HG03139 (cell line): Measurements from ENCODE around the gene NFATC4.

Experiments used
- ATAC-seq: cut with Tn5 transposase; IDR thresholded peaks from one replicate; pipeline ENCODE4 v1.9.1; 2021; ENCODE audit not compliant: unreplicated experiment

NFATC4 gene

DNA sequence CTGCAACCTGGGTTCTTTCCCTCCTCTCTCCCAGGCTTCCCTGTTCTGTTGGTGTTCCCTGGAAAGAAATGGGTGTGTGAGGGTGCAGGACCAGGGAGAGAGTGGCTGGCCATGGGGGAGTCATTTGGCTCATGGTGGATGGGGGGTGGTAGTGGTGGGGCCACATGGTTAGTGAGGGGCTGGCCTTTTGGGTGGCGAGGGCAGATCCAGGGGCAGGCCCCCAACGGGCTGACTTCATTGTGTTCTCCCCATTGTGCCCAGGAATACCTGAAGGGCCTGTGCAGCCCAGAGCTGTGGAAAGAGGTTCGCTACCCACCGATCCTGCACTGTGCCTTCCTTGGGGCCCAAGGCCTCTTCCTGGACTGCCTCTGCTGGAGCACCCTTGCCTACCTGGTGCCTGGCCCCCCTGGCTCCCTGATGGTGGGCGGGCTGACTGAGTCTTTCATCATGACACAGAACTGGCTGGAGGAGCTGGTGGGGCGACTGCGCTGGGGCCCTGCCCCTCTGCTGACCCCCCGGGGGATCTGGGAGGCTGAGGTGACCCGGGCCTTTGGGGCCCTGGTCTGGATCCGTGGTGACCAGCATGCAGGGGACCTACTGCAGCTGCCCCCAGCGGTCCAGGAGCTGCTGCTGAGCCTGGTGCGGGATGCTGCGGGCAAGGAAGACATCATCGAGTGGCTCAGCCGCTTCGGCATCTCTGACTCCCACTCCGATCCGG, 39.8 kb downstream of the NFATC4 start:
- no peak for ATAC-seq

DNA sequence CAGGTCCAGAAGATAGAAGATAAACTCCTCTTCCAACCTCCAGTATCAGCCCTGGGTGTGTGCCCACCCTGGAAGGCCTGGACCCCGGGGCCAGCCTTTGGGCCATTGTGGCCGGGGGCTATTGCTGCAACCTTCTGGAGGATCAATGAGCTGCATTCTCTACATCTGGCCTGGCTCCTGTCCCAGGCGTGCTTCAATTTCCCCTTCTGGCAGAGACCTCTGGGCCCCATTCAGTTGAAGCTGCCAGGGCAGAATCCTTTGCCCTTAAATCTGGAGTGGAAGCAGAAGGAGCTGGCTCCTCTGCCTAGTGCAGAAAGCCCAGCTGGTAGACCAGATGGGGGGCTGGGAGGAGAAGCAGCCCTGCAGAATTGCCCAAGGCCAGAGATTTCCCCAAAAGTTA, 40.8 kb downstream of the NFATC4 start:
- ATAC-seq: no peak

DNA sequence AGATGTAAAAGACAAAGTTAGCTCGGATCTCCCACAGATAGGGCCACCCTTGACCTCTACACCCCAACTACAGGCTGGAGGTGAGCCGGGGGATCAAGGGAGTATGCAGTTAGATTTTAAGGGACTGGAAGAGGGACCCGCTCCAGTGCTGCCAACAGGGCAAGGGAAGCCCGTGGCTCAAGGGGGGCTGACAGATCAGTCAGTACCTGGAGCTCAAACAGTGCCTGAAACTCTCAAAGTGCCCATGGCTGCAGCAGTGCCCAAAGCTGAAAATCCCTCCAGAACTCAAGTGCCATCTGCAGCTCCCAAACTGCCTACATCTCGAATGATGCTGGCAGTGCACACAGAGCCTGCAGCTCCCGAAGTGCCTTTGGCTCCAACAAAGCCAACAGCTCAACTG, 41.2 kb downstream of the NFATC4 start:
- ATAC-seq: no peak

DNA sequence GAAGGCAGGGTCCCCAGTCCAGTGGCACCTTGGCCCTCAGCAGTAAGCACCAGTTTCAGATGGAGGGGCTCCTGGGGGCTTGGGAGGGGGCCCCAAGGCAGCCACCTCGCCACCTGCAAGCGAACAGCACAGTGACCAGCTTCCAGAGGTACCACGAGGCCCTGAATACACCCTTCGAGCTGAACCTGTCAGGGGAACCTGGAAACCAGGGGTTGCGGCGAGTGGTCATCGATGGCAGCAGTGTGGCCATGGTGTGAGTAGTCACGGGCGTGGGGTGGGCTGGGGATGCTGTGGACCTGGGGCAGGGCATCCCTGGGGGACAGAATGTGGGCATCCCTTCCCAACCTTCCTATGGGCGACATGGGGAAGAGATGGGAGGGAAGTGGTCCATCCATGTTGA, 42.0 kb downstream of the NFATC4 start:
- ATAC-seq: no peak

DNA sequence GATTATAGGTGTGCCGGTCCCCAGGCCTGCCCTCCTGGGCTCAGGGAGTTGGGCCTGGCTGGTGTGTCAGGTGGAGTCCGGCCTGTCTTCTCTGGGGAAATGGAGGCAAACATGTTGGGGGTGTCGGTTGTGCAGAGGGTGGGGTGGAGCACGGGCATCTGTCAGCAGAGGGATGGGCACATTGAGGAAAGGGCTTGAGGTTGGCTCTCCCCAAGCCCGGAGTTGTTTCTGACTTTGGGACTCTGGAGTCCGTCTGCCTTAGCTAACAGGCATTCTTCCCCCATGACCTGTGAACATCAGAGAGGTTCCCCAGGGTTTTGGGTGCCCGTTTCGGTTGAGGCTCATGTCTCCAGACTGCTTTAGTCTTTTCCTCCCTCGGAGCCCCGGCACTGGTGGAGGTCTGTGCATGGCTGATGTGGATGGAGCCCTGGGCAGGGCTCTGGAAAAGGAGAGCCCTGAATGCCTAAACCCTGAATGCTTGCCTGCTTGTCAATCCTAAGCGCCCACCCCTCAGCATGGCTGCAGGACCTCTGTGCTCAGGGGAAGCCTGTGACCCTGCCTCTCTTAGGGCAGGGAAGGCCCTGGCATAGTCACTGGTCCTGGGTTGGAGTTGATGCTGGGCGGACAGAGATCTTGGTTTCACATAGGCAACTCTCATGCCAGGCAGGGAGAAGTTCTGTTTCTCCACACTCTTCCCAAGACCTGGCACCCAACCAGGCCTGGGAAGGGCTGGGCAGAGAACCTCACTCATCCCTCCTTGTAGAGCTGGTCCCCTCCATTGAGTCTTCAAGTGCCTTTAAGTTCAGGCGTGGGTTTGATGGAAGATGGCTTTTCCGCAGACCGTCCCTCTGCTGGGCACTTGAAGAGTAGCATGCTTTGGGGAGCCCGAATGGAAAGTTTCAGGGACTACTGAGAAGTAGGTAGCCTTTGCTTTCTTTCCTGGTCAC, 43.7 kb downstream of the NFATC4 start:
- ATAC-seq: no peak

DNA sequence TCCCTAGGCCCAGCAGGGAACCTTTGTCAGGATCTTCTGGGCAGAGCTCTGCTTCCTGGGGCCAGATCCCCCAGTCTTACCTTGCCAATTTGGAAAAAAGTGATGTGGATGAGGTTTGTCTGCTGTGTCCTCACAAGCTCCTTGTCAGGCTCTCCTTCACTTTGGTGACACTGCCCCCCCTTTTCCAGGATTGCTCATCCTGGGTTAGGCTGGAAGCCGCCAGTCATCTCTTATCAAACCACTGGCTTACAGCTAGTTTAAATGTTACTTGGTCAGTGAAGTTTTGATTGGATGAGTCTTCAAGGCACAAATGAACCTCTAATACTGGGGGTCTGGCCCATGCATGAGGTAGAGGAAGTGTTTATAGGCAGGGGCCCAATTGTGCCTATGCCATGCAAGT, 46.1 kb downstream of the NFATC4 start:
- ATAC-seq: no peak

DNA sequence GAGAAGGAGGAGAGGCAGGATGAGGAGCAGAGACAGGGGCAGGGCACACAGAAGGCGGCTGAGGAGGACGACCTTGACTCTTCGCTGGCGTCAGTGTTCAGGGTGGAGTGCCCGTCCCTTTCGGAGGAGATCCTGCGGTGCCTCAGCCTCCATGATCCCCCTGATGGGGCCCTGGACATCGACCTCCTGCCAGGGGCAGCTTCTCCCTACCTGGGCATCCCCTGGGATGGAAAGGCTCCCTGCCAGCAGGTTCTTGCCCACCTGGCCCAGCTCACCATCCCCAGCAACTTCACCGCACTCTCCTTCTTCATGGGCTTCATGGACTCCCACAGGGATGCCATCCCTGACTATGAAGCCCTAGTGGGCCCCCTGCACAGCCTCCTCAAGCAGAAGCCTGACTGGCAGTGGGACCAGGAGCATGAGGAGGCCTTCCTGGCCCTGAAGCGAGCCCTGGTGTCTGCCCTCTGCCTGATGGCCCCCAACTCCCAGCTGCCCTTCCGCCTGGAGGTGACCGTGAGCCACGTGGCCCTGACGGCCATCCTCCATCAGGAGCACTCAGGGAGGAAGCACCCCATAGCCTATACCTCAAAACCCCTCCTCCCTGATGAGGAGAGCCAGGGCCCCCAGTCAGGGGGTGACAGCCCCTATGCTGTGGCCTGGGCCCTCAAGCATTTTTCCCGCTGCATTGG, 46.9 kb downstream of the NFATC4 start:
- no peak for ATAC-seq

DNA sequence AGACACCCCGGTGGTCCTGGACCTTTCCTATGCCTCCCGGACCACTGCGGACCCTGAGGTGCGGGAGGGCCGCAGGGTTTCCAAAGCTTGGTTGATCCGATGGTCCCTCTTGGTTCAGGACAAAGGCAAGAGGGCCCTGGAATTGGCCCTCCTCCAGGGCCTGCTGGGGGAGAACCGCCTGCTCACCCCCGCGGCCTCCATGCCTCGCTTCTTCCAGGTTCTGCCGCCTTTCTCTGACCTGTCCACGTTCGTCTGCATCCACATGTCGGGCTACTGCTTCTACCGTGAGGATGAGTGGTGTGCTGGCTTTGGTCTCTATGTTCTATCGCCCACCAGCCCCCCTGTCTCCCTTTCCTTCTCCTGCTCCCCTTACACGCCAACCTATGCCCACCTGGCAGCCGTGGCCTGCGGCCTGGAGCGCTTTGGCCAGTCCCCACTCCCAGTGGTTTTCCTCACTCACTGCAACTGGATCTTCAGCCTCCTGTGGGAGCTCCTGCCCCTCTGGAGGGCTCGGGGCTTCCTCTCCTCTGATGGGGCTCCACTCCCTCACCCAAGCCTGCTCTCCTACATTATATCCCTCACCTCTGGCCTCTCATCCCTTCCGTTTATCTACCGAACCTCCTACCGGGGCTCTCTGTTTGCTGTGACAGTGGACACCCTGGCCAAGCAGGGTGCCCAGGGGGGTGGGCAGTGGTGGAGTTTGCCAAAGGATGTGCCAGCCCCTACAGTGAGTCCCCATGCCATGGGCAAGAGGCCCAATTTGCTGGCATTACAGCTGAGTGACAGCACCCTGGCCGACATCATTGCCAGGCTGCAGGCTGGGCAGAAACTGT, 47.7 kb downstream of the NFATC4 start:
- ATAC-seq: no peak

DNA sequence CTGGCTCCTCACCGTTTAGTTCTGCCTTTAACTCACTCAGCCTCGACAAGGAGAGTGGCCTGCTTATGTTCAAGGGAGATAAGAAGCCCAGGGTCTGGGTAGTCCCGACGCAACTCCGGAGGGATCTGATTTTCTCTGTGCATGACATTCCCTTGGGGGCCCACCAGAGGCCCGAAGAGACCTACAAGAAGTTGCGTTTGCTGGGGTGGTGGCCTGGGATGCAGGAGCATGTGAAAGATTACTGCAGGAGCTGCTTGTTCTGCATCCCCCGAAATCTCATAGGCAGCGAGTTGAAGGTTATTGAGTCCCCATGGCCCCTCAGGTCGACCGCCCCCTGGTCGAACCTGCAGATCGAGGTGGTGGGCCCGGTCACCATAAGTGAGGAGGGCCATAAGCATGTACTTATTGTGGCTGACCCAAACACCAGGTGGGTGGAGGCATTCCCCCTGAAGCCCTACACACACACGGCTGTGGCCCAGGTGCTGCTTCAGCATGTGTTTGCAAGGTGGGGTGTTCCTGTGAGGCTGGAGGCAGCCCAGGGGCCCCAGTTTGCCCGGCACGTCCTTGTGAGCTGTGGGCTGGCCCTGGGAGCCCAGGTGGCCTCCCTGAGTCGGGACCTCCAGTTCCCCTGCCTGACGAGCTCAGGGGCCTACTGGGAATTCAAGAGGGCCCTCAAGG, 48.4 kb downstream of the NFATC4 start:
- ATAC-seq: no peak

DNA sequence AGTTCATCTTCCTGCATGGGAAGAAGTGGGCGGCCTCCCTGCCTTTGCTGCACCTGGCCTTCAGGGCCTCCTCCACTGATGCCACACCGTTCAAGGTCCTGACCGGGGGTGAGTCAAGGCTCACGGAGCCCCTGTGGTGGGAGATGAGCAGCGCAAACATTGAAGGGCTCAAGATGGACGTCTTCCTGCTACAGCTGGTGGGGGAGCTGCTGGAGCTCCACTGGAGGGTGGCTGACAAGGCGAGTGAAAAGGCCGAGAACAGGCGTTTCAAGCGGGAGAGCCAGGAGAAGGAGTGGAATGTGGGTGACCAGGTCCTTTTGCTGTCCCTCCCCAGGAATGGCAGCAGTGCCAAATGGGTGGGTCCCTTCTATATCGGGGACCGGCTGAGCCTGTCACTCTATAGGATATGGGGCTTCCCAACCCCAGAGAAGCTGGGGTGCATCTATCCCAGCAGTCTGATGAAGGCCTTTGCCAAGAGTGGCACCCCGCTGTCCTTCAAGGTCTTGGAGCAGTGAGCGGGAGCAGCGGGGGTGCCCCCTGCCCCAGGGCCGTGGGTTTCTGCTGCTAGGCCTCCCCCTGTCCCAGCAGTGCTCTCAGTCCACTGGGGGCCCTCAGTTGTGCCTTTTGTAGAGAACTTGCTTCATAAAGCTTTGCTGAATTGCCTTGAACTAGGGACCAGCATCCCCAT, 49.1 kb downstream of the NFATC4 start:
- no peak for ATAC-seq

DNA sequence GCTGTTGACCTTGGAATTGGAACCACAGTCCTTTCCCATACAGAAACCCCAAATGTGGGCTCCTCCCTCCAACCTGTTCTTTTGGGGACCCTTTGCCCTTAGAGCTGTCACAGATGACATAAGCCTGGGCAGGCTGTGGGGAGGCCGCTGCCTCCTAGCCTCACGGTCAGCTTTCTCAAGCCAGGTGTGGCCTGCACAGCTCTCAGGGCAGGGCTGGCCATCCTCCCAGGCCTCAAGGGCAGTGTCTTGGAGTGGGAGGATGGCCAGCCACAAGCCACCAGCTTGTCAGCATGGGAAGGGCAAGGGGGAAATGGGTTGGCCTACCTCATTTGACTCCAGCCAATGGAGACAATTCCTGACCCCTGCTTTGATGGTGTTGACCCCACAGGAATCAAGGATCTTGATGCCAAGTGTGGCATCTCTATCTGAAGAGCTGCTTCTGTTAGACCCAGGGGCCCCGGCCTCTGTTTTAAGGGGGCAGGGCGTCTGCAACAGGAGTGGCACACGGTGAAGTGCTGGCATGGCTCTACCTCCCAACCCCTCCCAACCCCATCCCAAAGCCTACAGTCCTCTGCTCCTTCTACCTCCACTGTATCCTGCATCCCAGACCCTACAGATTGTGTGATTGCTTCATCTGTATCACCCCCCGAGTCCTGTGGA, 50.0 kb downstream of the NFATC4 start:
- no peak for ATAC-seq

DNA sequence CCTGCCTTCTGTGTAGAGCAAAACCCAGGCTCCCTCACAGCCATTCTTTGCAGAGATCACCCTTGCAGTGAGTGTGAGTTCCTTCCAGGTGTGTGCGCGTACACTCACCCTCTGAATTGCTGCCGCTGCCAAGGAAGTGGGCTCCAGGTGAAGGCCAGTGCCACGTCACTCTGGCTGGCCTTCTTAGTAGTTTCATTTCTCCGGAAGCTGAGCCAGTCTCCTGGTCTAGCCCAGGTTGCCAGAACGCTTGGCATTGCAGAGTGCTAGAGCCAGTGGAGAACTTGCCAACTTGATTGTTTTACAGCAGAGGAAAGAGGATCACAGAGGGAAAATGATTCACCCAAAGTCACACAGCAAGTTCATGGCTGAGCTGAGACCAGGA, 50.5 kb downstream of the NFATC4 start:
- no peak for ATAC-seq

DNA sequence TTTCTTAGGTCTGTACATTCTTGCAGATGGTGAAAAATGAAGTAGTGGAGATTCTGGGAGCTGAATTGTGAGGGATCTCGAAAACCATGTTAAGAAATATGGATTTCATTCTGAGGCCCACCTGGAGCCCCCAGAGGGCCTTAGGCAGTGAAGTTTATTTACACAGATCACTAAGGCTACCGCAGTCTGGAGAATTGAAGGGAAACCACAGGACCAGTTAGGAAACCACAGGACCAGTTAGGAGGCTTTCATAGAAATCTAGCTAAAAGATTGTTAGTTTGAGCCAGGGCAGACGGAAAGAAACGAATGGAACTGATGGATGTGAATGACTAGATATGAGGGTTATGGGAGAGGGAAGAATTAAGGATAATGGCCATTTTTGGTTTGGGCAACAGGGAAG, 54.3 kb downstream of the NFATC4 start:
- no peak for ATAC-seq

DNA sequence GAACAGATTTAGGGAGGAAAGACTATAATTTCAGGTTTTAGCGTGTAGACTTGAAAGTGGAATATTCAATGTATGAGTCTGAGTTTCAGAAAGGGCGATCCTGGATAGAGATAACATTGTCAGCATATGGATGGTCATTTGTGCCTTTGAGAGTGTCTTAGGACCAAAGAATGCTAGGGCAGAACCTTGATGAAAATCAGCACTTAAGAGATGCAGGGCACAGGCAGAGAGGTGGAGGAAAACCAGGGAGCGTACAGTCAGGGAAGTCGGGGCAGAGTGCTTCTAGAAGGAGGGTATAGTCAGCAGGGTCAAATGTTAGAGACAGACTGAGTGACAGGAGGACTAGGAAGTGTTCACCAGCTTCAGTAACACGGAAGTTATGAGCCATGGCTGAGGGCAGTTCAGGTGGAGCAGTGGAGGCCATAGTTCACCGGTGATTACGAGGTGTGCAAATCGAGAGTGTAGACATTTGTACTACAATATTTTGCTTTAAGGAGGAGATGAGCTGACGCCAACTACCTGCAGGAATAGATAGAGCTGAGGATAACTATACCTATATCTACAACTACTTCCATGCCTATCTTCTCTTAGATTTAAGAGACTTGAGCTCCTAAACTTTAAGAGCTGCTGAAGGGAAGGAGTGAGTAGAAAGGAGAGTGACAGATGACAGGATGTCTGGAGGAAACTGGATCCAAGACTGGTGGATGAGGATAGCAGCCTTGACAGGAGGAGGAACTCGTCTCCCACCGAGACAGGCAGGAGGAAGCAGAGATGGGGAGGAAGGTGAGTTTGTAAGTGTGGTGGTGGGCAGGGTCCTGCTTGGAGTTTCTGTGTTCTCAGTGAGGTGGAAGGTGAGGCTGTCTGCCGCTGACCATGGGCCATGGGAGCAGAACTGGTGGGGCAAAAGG, 55.0 kb downstream of the NFATC4 start:
- no peak for ATAC-seq

DNA sequence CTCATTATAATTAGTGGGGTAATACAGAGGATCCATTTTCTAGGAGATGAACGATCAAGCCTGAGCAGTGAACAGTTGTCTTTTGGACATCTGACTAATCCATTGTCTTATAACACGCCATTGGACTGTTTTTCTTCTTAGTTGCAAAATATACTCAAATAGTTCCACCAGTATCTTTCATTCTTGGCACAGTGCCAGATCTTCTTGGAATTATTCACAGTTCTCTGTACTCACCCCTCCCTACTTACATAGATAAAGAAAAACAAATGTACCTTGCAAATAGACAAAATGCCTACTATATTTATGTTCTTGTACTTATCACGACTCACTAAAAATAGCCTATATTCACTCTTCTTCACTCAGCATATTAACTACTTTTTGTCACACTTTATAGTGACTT, 57.7 kb downstream of the NFATC4 start:
- ATAC-seq: no peak

DNA sequence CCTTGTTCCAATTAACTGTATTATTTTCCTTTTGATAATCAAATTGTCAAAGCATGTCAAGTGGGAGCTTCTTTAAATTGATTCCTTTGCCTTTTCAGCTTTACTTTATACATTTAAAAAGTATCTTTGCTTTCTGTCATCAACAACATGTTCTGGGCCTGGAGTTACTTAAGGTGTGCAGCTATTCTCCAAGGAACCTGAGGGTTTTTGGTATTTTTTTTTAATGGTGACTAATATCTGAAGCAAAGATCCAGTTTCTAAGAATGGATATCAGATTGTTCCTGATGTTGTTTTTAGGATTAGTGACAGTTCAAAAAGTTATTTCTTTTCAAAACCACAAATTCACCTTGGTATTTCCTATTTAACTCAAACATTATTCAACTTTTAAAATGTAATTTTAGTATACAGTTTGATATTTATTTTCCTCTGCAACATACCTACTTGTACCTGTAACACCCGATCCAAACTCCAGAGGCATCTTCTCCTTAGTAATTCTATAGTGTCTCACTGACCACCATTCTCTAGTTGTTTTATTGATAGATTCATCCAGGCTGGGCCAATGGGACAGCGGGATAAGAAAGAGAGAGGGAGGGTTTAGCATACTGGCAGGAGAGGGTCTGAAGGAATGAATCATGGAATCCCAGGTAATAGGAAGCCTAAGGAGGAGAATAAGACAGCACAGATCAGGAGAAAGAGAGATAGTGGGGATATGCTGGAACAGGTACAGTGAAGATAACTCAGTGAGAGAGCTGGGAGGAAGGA, 58.3 kb downstream of the NFATC4 start:
- ATAC-seq: no peak

DNA sequence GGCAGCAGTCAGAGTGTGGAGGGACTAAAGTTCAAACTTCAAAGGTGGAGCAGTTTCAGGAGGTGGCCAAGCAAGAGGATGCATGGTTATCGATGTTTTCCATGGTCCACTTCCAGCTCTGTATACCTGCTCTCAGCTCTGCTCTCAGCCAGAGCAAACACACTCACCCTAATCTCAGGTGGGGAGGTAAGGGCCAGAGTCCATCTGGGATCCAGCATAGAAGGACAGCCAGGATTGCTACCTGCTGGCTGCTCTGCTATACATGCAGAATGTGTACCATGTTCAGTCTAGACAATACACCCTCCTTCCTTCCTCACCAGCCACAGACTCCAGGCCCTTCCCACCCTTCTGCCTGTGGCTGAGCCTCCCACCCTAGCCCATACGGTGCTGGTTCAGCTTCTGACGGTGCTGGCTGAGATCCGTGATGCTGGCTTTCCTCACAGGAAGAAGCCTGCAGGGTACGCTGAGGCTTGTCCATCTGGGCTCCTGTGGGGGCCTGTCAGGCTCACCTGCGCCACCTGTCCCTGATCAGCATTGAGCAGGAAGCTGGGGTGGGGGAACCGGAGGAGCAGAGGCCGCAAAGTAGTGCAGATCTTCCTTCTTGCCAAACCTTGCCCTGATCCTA, 59.0 kb downstream of the NFATC4 start:
- ATAC-seq: no peak
